GM21526 (cell line): ENCODE measurements around the gene LRMDA.
A peak's percentile ranks its signal among the peaks of the same experiment; 100 is the strongest.
"Not testable (repeated sequence)": the region's sequence is repeated elsewhere in the genome, so short reads cannot be mapped to it uniquely, and the experiment has no call there.

Experiments
- ATAC-seq: cut with Tn5 transposase; IDR thresholded peaks from one replicate; pipeline ENCODE4 v1.9.1; 2021; ENCODE audit warnings: moderate library complexity; ENCODE audit not compliant: unreplicated experiment, low FRiP score

The LRMDA gene

DNA sequence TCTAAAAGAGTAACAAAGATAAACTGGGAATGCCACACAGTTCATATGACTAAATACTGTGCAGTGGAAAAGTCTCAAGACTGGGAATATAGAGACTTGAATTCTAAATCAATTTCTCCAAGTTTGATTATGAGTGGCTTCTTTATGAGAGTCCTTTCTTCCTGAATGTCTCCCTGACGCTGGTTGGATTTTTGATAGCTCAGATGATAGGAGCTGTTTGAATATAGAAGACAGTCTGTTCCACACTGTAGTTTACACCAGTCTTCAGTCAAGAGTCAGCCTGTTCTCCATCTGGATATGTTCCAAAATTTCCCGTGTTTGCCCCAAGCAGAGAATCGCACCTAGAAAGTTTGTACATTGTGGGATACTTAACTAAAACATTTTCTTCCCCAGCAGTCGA is 173.7 kb downstream of the LRMDA start:
- no peak for ATAC-seq

DNA sequence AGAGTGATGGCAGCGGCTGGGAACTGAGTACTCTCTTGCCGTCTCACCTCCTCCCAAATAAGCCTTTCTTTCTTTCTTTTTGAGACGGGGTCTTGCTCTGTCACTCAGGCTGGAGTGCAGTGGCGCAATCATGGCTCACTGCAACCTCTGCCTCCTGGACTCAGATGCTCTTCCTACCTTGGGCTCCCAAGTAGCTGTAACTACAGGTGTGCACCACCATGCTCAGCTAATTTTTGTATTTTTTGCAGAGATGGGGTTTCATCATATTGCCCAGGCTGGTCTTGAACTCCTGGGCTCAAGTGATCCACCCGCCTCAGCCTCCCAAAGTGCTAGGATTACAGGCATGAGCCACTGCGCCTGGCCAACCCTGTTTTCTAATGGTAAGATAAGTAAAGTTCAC is 174.4 kb downstream of the LRMDA start:
- not testable (repeated sequence) for ATAC-seq

DNA sequence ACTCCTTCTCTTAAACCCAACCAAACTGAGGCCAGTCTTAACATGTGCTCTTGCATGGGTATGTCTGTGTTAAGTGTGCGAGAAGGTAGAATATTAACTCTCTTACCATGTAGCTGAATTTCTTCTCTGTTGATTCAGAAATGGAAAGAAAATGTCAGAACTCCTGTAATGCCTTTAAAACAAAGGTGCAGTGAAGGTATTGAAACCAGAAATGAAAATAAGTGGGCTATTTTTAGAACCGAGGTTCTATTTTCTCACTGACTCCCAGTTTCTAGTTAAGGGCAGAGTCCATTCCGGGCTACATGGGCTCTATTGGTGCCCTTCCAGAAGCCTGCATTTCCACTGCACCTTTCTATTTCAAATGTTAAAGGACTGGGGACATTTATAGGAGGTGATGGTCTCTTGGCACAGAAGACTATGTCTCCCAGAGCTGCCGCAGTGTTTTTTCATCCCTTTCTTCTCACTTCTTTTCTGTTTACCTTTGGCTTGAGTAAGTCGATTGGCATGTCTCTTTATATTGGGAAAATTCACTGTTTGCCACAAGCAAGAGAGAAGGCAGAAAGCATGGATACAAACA is 174.9 kb downstream of the LRMDA start:
- peak; percentile 43 for ATAC-seq

DNA sequence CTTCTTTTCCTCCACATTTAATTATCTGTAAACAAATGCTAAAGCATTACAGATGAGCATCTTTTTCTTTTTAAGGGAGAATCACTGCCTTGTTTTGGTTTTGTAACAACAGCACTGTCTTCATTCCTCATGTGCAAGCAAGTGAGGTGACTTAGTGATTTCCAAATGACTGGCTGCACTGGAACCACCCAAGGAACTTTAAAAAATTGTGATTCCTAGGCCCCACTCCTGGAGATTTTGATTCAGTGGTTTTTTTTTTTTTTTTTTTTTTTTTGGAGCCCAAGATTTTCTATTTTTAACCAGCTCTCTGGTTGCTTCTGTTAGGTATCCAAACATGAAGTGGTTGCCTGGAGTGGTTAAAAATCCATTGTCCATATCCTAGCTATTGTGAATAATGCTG is 176.2 kb downstream of the LRMDA start:
- no peak for ATAC-seq

DNA sequence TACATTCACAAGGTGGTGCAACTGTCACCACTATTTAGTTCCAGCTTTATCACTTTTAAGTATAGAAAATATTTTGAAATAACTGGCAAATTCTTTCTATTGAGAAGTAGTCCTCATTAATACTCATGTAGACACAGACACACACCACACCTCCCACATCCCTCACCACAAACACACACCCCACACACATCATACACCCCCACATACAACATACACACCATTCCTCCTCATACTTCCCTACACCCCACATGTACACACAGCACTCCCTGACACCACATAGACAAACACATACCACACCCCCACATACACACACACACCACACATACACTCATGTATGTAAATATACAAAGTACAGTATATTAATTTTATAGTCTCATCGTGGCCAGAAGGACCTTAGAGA is 178.8 kb downstream of the LRMDA start:
- ATAC-seq = no peak

DNA sequence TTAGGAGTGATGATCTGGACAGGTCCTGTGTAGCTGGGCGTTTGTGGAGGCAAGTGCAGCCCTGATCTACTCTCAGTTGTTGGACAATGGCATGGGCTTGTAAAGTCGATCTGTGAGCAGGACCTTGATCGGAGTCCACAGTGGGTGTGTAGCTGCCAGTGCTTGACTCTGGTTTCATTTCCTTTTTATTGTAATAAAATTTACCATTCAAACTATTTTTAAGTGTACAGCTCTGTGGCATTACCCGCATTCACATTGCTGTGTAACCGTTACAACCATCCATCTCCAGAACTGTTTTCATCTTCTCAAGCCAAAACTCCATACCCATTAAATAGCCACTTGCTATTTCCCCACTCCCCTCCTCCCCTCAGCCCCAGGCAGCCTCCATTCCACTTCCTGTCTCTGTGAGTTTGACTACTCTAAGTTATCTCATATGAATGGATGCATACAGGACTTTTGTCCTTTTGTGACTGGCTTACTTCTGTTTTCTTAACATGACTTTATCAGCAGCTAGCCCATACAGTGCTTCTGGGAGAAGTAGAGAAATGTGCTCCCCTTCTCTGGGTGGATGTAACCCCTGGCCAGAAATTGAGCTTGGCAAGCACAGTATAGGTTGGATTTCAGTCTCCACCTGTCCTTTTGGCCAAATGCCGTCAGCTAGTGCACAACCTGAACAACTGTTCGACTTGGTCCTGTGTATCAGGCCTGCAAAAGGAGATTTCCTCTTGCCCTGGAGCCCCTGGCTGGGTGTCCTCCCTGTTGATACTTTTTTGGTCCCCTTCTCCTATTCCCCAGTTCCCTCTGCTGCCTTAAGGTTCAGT is 180.0 kb downstream of the LRMDA start:
- no peak for ATAC-seq

DNA sequence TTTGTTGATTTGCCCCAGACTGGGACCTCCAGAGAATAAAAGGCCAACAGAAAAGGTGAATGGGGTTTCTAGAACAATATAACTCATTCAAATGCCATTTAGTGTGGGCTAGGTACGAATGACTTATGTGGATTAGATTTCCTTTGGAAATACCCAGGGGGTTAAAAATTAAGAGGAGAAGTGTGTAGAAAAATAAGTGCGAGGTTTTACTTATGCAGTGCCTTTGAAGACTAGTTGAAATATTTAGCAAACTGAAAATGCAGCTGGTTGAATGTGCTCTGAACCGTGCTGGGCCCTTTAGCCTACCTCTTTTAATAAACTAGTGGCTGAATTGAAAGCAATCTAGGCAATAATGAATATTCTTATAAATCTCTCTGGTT is 180.6 kb downstream of the LRMDA start:
- no peak for ATAC-seq

DNA sequence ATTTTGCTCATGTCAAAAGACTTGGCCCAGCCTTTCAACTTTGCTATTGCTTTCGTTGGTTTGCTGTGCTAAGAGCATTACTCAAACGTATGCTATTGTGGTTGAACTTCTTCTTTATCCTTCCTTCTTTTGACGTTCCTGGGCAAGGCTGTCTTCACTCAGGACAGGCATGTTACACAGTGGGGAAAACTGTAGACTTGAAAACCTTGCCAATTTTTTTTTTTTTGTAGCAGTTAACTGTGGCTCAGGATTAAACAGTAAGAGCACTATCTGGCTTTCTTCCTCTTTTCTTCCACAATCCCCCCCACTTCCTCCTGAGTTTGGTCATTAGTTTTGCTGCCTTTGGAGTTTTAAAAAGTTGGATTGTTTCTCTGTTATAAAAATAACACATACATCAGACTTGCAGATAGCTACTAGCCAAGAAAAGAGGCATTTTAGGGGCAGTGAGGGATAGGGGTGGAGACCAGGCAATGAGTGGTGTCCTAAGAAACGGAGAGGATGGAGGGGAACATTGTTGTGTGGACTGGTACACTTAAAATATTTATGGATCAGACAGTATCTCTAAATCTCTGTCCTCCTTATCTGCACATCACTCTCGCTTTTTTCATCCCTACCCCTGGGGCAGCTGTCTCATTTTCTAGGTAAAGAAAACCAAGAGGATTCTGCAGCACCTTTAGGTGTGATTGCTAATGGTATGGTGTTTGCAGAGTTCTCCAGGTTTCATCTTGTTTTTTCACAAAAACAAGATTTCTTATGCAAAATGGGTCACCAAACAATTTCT is 181.7 kb downstream of the LRMDA start:
- ATAC-seq = no peak

DNA sequence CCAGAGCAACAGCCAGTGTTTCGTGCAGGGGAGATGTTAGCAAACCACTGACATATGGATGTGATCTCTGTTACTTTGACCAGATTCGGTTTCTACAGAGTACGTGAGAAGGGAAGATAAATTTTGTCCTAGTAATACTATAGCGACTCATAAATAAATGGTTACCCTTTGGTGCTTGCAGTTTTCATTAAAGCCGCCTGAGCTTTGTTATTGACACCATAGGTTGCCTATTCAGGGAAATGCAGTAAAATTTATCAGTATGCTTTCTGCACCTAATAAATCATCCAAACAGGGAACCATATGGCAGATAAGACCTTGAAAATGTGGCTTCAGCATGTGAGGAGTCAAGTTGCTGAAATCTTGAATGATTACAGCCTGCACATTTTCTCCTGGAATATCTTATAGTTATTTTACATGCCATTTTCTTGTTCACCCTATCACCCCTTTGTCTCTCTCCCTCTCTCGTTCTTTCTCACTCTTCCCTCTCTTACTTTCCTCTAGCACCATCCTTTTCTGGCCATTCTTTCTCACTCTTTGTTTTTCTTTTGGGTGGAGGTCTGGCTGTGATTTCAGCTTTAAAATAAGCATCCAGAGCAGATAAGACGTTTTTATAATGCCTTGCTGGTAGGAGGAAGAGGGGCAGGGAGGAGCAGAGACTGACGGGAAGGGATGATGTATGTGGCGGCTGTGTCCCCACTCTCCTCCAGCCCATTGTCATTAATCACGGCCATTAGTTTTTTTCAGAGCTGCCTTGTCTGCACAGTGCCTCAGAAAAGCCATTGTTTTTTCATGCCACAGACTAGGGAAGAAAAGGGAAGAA is 182.5 kb downstream of the LRMDA start:
- ATAC-seq = no peak

DNA sequence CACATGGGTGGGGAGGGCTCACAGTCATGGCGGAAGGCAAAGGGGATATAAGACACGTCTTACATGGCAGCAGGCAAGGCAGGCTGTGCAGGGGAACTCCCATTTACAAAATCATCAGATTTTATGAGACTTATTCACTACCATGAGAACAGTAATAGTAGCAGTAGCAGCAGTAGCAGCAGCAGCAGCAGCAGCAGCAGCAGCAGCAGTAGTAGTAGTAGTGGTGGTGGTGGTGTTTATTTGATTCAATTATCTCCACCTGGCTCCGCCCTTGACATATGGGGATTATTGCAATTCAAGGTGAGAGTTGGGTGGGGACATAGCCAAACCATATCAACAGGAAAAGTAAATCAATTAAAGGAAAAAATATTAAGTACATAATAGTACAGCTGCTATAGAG is 184.7 kb downstream of the LRMDA start:
- ATAC-seq = no peak

DNA sequence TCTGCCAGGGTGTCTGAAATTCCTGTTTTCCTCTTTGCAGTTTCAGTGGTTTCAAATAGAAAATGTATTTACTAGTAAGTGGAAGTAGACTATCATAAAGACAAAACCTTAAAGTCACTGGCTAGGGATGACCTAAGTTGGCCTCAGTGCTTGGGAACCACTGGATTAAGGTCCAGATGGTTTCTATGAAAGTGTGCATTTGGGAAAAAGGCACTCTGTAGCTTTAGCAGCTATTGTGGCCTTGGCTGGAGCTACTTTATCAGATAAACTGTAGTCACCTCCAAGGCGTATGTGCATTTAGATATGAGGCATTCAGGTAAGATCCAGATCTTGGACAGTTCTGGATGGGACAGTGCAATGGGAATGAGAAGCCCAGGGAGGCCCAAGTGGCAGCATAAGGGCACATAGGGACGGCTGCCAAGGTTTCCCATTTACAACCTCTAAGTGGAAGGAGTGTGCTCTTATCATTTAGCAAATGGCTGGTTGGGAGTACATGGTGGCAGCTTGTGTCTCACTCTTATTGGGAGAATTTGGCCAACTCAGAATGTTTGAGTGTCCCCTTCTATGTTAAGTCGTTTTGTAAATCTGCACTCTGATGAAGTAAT is 185.6 kb downstream of the LRMDA start:
- ATAC-seq = no peak

DNA sequence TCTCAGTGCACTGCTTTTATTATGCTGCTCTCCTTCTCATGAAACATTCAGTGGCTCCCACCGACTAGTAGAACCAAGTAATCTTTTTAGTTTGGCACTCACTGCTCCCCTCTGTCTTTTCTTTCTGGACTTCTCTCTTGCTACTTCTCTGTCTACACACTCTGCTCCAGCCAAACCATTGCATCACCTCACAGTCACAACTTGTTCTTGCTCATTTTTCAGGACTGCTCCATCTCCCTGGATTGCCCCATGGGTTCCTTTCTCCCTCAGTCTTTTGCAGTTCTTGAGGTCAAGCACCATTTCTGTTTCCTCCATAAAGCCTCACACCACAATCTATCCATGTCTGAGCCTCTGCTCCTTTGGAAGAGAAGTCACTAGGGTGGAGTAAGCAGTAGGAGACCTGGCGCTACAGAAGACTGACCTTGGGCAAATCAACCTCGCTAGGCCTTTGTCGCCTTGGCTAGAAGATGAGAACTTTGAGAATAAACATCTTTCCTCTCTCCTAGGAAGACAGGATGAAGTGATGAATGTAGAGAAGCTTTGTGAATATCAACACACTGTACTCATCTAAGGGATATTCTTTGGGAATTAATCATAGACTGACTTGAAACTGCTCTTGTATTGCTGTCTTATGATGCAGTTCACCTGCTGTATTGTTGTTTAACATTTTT is 186.2 kb downstream of the LRMDA start:
- no peak for ATAC-seq

DNA sequence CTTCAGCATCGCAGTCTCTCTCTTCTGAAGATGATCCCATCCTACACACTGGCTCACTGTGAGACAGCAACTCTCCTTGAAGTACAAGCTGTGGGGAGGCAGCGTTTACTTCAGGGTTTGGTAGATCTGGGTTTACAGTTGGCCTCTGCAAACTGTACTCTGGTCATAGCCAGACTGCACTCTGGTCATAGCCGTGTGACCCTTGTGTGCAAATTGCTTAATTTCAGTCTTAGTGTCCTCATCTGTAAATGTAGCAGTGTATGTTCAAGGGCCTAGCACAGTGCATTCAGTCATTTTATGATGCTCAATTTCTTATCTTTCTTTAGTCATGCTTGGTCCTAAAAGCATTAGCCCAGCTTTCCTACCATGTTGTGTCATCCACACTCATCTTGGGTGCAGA is 188.2 kb downstream of the LRMDA start:
- ATAC-seq = no peak

DNA sequence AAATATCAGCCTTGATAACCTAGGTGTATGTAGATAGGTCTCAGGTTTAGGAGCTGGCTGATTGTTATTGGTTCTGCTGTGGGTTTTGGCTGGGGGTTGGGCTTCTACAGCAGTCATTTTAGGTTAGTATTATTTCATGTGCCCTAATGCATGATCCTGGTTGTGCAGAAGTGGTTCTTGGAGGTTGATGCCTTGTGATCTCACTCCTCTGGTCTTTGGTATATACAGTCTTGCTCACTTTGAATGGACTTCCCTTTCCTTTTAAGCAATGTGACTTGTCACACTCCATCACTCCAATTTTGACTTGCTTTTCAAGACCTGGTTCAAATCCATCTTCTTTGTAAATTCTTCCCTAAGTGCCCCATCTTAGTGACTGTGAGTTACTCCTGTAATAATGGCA is 188.9 kb downstream of the LRMDA start:
- ATAC-seq = no peak

DNA sequence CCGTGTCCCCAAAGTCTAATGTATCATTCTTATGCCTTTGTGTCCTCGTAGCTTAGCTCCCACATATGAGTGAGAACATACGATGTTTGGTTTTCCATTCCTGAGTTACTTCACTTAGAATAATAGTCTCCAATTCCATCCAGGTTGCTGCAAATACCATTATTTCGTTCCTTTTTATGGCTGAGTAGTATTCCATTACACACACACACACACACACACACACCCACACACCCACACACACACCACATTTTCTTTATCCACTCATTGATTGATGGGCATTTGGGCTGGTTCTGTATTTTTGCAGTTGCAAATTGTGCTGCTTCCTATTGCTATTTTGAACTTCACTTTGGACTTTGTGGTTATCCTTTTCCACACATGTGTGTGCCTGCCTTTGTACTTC is 189.6 kb downstream of the LRMDA start:
- not testable (repeated sequence) for ATAC-seq

DNA sequence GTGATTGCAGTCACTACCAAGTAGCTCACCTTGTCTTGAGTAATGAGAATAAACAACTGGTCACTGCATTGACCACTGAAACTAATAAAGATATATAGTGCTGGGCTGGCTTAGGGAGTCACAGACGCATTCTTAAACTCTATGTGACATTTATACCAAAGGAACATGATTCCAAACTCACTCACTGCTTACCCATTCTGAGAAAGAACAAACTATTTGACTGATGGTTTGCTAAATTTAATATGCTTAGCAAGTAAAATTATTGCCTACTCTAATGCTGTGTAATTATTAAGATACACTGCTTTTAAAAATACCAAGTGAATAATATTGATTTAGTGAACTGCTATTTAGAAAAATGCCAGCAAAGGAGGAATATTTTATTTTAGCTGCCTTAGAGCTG is 191.1 kb downstream of the LRMDA start:
- ATAC-seq = no peak

DNA sequence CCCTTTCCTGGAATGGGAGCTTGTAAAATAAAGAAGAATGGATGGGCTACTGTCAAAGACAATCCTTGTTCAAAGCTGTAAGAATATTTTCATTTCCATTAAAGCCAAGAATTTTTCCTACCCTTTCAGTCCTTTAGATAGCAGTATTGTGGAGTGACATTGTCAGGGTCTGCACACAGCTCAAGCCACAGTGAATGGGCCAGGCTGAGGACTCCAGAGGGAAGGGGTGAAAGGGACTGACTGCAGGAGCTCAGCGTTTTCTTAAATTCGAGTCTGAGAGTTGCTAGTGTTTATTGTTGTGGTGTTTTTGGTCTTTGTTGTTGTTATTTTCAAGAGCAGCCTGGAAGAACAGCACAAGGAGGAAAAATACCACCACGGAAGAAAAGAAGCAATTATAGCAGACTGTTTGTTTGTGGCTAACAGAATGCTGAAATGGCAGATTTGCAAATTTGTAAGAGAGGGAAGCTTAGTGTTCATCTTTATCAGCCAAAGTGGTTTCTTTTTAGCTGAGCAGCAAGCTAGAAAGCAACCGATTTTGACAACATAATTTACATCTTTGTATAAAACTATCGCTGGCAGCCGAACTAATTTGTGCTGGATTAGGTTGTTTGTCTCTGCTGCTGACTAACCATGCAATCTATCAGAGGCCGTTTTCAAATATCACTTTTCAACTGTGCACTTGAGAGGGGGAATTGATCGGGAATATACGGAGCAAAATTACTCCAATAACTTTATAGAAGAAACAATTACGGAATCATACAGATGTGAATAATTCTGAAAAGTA is 192.1 kb downstream of the LRMDA start:
- ATAC-seq = no peak

DNA sequence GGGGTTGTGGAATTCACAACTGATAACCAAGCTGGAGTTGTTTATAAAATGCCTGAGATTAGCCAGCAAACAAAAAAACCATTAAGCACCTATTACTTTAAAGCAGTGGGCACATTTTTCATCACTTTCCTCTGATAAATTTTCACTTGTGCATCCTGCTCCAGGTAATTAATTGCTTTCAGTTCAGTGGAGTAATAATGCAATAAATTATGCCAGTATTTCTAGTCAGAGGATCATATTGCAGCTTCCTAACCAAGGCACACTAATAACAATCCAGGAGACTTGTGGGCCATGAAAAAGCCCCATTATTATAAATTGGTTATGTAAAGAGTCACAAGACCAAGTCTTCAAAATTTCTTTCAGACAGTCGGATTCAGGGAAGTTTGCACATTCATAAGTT is 193.2 kb downstream of the LRMDA start:
- no peak for ATAC-seq

DNA sequence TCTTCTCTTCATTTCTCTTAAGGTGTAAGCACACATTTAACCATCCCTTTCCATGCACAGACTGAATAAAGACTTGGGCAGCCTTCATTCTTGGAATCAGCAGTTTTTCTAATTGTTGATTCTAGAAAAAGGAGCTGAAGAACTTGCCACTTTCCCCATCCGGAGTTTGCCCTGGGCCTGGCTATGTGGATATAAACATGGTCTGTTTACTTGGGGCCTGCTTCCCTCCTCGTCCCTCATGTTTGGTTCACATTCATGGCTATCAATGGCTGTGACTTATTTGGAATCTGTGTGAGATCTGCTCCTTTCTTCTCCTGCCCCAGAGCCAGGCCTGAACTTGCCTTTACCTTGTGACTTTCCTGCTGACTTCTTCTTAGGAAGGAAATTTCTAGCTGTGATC is 199.3 kb downstream of the LRMDA start:
- no peak for ATAC-seq
